K562 (cell line): Measurements from ENCODE around the gene OR2V2. TPM values are rescaled to one million over a fixed set of nuclear protein-coding genes. Genes with fewer than 3 reads are reported as not detected.

ENCODE experiments used
- BMI1 ChIP-seq: fragments of 150-350 bp; IDR thresholded peaks from 2 replicates; pipeline ENCODE4 v1.6.1; 2014; ENCODE audit warnings: low read length
- CBX1 ChIP-seq: sonication (generic); IDR thresholded peaks from 2 replicates; pipeline ENCODE4 v1.6.1; 2016; ENCODE audit warnings: antibody characterized with exemption, low read depth, mild to moderate bottlenecking
- ERF ChIP-seq: fragments of 450-650 bp; formaldehyde crosslinking; IDR thresholded peaks from 2 replicates; pipeline ENCODE4 v1.4.0; 2020; ENCODE audit warnings: mild to moderate bottlenecking, mixed read lengths
- KLF6 ChIP-seq: fragments of 250-450 bp; sonication (Bioruptor Pico); IDR thresholded peaks from 2 replicates; pipeline ENCODE4 v1.4.0; 2020; ENCODE audit warnings: mild to moderate bottlenecking, moderate library complexity, borderline replicate concordance
- LEF1 ChIP-seq: fragments of 450-650 bp; IDR thresholded peaks from 2 replicates; pipeline ENCODE4 v1.6.1; 2016; ENCODE audit warnings: mild to moderate bottlenecking
- MGA ChIP-seq: fragments of 450-650 bp; IDR thresholded peaks from 2 replicates; pipeline ENCODE4 v1.6.1; 2016; ENCODE audit warnings: mild to moderate bottlenecking, moderate library complexity
- MTA3 ChIP-seq: fragments of 450-650 bp; formaldehyde crosslinking; IDR thresholded peaks from 2 replicates; pipeline ENCODE4 v1.6.1; 2017; ENCODE audit warnings: mild to moderate bottlenecking, borderline replicate concordance
- PHTF2 ChIP-seq: fragments of 250-450 bp; sonication (Bioruptor Pico); IDR thresholded peaks from 2 replicates; pipeline ENCODE4 v1.5.0; 2021; ENCODE audit warnings: mild to moderate bottlenecking
- RHOXF2B ChIP-seq: fragments of 250-450 bp; sonication (Bioruptor Pico); conservative IDR thresholded peaks from 2 replicates; pipeline ENCODE4 v1.5.1; 2021
- SNAPC5 ChIP-seq: fragments of 250-450 bp; sonication (Bioruptor Pico); IDR thresholded peaks from 2 replicates; pipeline ENCODE4 v1.8.0; 2021; ENCODE audit warnings: moderate library complexity, mild to moderate bottlenecking, inconsistent platforms
- TFAP4 ChIP-seq: sonication (generic); formaldehyde crosslinking; IDR thresholded peaks from 2 replicates; pipeline ENCODE4 v1.8.0; 2022; ENCODE audit warnings: missing genetic modification reagents, mild to moderate bottlenecking, moderate library complexity, borderline replicate concordance
- ZNF280B ChIP-seq: fragments of 250-450 bp; sonication (Bioruptor Pico); IDR thresholded peaks from 2 replicates; pipeline ENCODE4 v1.5.1; 2021; ENCODE audit warnings: mild to moderate bottlenecking
- polyA plus RNA-seq, 8 experiments: library from polyadenylated mRNA; depleted of rRNA in 4 of 8; stranded (reverse) in 5 of 8; unstranded in 3 of 8; fragments of >200 nt; fragmentation: Nextera tagmentation in 2 of 8; fragmentation: Illumina TruSeq in 1 of 8; extraction: Ambion mirVana in 2 of 8; extraction: Trizol in 1 of 8; gene quantifications; 2 replicates each; pipeline versions ENCODE4 v1.2.1 to v1.2.3, GENCODE V29; 2011 to 2014; ENCODE audit warnings: inconsistent platforms in 1 of 8, missing spikeins in 1 of 8
- total RNA-seq, 7 experiments: library from RNA; depleted of rRNA in 6 of 7; stranded (reverse); fragments of >200 nt in 6 of 7; fragmentation: Illumina TruSeq in 2 of 7; extraction: Trizol in 2 of 7; gene quantifications; 2 replicates each; pipeline versions ENCODE4 v1.2.1 to v1.2.3, GENCODE V29; 2011 to 2021; ENCODE audit warnings: low replicate concordance in 1 of 7

OR2V2 gene
- total and polyA plus RNA-seq, 9 of the 15 experiments (the other 6 are each of a cell fraction or from before 2014, with no cell fraction given) = 0.01 TPM; not detected in 8

GRCh38 chr5:181190711-181191525, 43.5 kb downstream of the OR2V2 start (continued):
- TF ChIP-seq SNAPC5 (CRISPR knock-in tag) = no peak
- TF ChIP-seq ERF (CRISPR knock-in tag) = no peak
- no peak for TF ChIP-seq CBX1
- no peak for TF ChIP-seq MTA3
- no peak for TF ChIP-seq PHTF2 (CRISPR knock-in tag)
- no peak for TF ChIP-seq ZNF280B (CRISPR knock-in tag)
- no peak for TF ChIP-seq KLF6 (CRISPR knock-in tag)
- TF ChIP-seq TFAP4 = no peak; the same call in 1 of the 2 replicates
- TF ChIP-seq LEF1 = no peak
- TF ChIP-seq RHOXF2B (CRISPR knock-in tag) = no peak
- no peak for TF ChIP-seq BMI1
- no peak for TF ChIP-seq MGA
